IPS-18c (cell line): ENCODE measurements around the gene ZNF358.

Experiments used
- H3K4me3 ChIP-seq: 2 replicates; pipeline ENCODE4 v1.7.0; 2013; ENCODE audit warnings: low read depth, mild to moderate bottlenecking, low read length, moderate library complexity; ENCODE audit not compliant: insufficient read depth
- H3K9me3 ChIP-seq: one replicate; pipeline ENCODE4 v1.6.1; 2013; ENCODE audit warnings: mild to moderate bottlenecking, low read length, moderate library complexity; ENCODE audit not compliant: control insufficient read depth, insufficient read depth

The ZNF358 gene

GRCh38 chr19:7515645-7516151 lies at the start of gene ZNF358:
Gene ZNF358, plus strand, starts transcription at chr19:7516103. Its CDS starts 3,140 bp downstream, at chr19:7519243.
- Histone ChIP-seq H3K9me3 (no peaks in the 10 kb centered on the region), H3K4me3 (peak within 1 kb of the TSS; percentile 73)

GRCh38 chr19:7467009-7467989 lies 48.6 kb upstream of the ZNF358 start:
- Histone ChIP-seq H3K4me3 (no peak overlapping the region), H3K9me3 (no peaks in the 10 kb centered on the region)

GRCh38 chr19:7468840-7469239 lies 47.1 kb upstream of the ZNF358 start:
- H3K4me3 ChIP-seq = no peak overlapping the region
- no peaks in the 10 kb centered on the region for H3K9me3 ChIP-seq

- H3K9me3 ChIP-seq = no peaks in the 10 kb centered on the region
- no peak overlapping the region for H3K4me3 ChIP-seq
Measured at GRCh38 chr19:7469669-7470285, 46.1 kb upstream of the ZNF358 start.

GRCh38 chr19:7470540-7471305 lies 45.2 kb upstream of the ZNF358 start:
- Histone ChIP-seq H3K4me3 (no peak overlapping the region), H3K9me3 (no peaks in the 10 kb centered on the region)

GRCh38 chr19:7471696-7472615 lies 43.9 kb upstream of the ZNF358 start:
- H3K9me3 ChIP-seq = no peaks in the 10 kb centered on the region
- H3K4me3 ChIP-seq = no peak overlapping the region

- Histone ChIP-seq H3K9me3 (no peaks in the 10 kb centered on the region), H3K4me3 (no peak overlapping the region)
Measured at GRCh38 chr19:7475665-7476064, 40.2 kb upstream of the ZNF358 start.

GRCh38 chr19:7476241-7476640 lies 39.7 kb upstream of the ZNF358 start:
- H3K4me3 ChIP-seq = no peak overlapping the region; the same call in 1 of the 2 replicates
- no peaks in the 10 kb centered on the region for H3K9me3 ChIP-seq

GRCh38 chr19:7476777-7477494 lies 39.0 kb upstream of the ZNF358 start:
- peaks cover 2% of the 10 kb centered on the region for H3K9me3 ChIP-seq
- H3K4me3 ChIP-seq = no peak overlapping the region

- H3K4me3 ChIP-seq = no peak overlapping the region
- H3K9me3 ChIP-seq = peaks cover 2% of the 10 kb centered on the region
Measured at GRCh38 chr19:7477758-7478157, 38.1 kb upstream of the ZNF358 start.

- Histone ChIP-seq H3K4me3 (no peak overlapping the region), H3K9me3 (peaks cover 2% of the 10 kb centered on the region)
Measured at GRCh38 chr19:7478173-7478842, 37.6 kb upstream of the ZNF358 start.

GRCh38 chr19:7478843-7479227 lies 37.1 kb upstream of the ZNF358 start:
- Histone ChIP-seq H3K9me3 (peaks cover 2% of the 10 kb centered on the region), H3K4me3 (no peak overlapping the region)

- no peak overlapping the region; the same call in 1 of the 2 replicates for H3K4me3 ChIP-seq
- H3K9me3 ChIP-seq = peaks cover 2% of the 10 kb centered on the region
Measured at GRCh38 chr19:7480222-7480969, 35.5 kb upstream of the ZNF358 start.

- peaks cover 2% of the 10 kb centered on the region for H3K9me3 ChIP-seq
- no peak overlapping the region for H3K4me3 ChIP-seq
Measured at GRCh38 chr19:7480970-7481255, 35.0 kb upstream of the ZNF358 start.
